GM18873 (cell line): Measurements from ENCODE around the gene SEC11A.
"Not testable (repeated sequence)": the region's sequence is repeated elsewhere in the genome, so short reads cannot be mapped to it uniquely, and the experiment has no call there.

ENCODE experiments used
- ATAC-seq: cut with Tn5 transposase; IDR thresholded peaks from one replicate; pipeline ENCODE4 v1.9.1; 2021; ENCODE audit warnings: mild to moderate bottlenecking, moderate library complexity, moderate number of reproducible peaks; ENCODE audit not compliant: unreplicated experiment, low FRiP score

SEC11A gene

DNA sequence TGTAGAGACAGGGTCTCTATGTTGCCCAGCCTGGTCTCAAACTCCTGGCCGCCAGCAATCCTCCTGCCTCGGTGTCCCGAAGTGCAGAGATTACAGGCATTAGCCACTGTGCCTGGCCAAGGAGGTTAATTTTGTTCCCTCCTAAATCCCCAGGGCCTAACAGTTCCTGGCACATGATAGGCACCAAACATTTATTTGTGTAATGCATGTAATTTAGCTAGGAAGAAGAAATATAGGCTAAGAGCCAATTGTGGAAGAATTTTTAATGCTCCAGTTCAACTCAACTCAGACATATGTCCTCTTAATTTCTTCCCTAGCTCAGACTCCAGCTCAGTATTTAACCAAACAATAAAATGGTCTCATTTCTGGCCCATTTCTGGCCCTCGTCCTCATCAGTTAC is 24.8 kb upstream of the SEC11A start:
- no peak for ATAC-seq

DNA sequence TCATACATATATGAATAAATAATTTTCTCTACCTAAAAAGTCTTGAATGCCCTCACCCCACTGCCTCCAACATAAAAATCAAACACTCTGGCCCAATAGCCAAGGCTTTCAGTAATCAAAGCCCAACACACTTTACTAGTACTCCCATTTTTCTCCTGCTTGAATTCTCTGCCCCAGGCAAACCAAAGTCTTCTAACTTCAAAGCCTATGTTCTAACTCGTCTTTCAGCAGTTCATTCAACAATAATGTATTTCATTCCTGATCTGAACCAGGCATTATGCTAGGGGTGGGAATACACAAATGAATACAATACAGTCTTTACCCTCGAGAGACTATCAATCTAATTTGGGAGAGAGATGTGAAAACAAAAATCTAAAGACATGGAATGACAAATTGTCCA is 21.1 kb upstream of the SEC11A start:
- no peak for ATAC-seq

DNA sequence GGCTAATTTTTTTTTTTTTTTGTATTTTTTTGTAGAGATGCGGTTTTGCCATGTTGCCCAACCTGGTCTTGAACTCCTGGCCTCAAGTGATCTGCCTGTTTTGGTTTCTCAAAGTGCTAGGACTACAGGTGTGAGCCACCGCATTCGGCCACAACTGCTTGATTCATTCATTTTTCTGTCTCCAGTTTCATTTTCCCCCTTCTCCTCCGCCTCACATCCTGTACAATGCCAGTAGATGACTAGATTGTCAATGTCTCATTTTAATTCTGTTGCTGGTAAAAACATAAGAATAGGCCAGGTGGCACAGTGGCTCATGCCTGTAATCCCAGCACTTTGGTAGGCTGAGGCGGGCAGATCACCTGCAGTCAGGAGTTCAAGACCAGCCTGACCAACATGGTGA is 20.4 kb upstream of the SEC11A start:
- no peak for ATAC-seq

DNA sequence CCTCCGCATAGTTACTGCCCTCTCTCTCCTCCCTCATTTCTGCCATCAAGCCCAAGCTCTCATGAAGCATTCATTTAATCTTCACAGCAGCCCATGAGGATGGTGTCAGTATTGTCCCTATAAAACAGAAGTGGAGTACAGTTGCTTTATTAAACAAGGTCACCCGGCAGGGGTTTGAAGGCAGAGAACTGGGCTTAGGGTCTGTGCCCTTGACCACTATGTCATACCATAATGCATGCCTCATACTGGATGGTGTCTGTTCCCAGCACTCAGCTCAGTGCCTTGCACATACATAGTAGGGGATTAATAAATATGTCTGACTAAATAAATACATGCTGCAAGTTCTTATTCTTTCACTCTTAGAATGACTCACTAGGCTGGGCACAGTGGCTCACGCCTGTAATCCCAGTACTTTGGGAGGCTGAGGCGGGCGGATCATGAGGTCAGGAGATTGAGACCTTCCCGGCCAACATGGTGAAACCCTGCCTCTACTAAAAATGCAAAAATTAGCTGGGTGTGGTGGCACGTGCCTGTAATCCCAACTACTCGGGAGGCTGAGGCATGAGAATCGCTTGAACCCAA is 19.6 kb upstream of the SEC11A start:
- peak; percentile 24 for ATAC-seq

DNA sequence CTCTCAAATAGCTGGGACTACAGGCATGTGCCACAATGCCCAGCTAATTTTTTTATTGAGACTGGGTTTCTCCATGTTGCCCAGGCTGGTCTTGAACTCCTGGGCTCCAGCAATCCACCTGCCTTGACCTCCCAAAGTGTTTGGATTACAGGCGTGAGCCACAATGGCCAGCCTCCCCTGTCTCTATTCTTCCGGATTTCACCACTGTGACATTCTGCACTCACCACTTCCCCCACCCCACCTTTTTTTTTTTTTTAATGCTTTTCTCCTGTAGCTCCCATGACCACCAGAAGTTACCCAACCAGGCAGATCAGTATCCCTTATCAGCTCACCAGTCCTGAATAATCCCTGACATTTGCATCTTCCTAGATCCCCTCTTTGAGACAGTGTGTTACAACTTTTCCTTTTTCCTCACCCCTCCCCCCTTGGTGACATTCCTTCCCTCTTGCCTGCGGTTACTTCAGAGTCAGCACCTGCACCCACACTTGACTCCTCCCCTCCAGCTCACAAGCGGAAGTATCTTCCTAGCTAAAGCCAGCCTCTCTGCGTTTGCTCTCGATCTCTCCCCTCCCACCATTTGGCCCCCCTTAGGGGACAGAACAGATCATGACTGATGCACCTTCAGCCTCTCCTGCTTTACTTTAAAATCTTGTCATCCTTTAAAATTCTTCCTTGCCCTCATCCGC is 19.0 kb upstream of the SEC11A start:
- ATAC-seq = peak; percentile 62

DNA sequence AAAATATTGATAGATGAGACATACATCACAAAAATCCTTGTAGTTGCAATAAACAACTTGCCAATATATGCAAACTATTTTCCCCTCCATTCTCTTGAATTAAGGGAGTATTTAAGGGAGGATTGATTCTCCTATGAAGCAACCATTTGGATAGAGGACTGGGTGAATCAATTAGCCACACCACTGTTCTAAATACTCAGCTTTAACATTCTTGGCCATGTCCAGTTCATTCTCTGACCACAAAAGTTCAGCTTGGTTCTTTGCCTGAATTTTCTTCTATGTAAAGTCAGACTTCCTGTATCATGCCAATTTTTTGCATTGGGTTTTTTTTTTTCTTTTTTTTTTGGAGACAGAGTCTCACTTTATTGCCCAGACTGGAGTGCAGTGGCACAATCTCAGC is 15.8 kb upstream of the SEC11A start:
- no peak for ATAC-seq

DNA sequence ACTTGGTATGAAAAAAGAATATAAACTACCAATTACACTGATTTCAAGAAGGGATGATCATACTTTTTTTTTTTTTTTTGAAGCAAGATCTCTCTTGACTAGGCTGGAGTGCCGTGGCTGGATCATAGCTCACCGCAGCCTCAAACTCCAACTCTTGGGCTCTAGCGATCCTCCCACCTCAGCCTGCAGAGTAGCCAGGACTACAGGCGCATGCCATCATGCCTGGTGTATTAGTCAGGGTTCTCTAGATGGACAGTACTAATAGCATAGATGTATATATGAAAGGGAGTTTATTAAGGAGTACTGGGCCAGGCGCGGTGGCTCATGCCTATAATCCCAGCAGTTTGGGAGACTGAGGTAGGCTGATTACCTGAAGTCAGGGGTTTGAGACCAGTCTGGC is 11.5 kb upstream of the SEC11A start:
- no peak for ATAC-seq

DNA sequence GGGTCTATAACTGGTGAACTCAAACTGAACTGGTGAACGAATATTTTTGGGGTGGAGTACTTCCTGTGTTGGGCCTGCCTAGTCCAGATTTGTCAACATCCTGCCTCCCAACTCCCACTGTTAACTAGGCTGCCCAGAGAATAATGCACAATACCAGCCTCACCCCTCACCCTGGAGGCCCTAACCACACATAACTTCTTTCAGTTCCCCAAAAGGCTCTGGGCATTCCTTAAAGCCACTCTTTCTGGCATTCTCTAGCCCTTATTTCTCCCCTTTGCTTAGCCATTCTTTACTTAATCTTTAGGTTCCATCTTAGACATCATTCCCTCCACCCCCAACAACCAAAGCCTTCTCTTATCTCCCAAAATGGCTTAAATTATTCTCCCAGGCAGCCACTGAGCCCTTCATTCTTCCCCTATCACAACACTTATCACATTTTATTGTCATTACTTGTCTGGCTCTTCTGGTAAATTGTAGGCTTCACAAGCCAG is 9.1 kb upstream of the SEC11A start:
- ATAC-seq = no peak

DNA sequence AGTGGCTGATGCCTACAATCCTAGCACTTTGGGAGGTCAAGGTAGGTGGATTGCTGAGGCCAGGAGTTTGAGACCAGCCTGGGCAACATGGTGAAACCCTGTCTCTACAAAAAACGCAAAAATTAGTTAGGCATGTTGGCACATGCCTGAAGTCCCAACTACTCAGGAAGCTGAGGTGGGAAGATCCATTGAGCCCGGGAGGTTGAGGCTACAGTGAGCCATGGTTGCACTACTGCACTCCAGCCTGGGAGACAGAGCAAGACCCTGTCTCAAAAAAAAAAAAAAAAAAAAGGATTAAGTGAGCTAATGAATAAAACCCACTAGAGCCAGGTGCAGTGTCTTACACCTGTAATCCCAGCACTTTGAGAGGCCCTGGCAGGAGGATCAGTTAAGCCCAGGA is 6.7 kb upstream of the SEC11A start:
- ATAC-seq = no peak

DNA sequence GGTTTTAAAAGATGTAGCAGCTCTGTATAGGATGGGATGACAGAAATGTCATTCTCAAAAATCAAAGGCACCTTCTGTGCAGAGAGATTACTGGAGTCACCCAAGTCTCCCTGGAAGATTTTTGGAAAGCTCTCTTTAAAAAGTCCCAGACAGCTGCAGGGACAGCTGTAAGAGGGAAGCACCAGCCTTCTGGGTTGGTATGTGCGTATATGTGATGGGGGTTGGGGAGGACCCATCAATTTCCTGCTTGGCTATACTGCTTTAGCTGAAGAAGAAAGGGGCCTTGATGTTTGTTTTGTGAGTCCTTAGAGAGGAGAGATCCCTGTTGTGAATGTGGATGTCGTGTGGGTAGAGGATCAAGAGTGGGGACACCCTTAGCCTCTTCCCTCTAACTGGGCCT is 5.4 kb upstream of the SEC11A start:
- ATAC-seq = no peak

DNA sequence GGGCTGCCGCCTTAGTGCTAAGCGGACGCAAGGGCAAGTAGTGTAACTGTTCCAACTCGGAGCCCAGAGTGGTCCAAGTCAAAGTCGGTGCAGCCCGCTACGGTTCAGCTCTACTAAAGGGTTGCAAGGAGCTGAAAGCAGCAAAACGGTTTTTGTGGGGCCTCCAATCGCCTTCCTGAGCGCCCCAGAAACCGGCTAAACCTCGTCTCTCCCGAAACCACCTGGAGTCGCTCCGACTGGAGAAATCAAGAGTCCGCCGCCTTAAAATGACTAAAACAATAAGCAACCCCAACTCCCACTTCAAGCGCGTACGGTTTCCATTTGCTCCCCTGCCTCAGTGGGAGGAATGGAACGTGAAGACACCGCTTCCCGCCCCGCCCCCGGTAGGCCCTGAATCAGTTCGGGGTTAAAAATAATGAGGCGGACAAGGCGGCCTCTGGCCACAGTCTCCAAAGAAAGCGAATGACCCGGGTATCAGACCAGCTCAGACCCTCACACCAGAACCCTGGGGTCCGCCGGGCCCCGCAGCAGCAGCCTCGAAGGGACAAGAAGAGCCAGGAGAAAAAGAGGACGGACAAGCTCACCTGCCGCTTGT is 401 bp downstream of the SEC11A start:
- no peak for ATAC-seq

DNA sequence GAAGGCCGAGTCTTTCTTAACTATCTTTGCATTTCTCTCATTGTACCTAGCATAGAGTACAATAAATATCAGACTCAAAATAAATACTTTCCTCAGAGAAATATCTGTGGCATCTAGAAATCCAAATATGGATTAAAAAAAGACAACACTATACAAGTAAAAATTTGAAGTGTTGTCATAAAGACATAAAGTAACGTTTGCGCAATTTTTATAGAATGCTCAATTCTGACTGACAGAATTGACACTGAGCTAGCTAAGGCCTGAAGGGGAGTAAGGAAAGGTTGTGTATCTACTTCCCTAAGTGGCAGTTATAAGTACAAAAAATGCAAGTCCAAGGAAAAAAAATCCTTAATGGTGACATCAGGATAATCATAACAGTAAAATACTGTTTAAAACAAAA is 1.1 kb downstream of the SEC11A start:
- ATAC-seq = no peak

DNA sequence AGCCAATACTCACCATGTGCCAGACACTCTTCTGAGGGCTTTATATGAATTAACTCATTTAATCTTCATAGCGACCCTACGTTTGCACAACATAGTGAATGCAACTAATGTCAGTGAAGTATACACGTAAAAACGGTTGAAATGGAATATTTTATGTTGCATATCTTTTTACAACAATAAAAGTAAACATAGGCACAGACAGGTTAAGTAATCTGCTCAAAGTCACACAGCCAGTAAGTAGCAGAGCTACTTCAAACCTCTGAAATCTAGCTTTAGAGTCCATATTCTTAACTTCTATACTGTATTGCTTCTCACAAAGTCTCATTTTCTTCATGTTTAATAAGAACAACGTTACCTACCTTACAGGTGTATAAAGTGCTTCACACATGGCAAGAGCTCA is 1.6 kb downstream of the SEC11A start:
- ATAC-seq = no peak

DNA sequence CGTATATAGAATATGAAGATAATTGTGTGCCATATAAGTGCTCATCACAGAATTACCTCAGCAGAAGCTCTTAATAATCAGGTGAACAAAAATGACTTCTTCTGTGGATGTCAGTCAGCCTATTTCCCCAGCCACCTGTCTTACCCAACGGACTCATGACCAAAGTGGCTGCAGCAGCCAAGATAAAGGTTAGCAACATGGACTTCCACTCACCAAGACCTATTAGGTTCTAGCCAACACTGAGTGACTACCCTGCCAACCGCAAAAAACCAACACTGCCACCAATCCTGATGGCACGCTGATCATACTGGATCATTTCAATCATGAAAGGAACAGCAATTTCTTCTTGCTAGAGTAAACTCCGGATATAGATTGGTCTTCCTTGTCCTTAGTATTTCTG is 12.1 kb downstream of the SEC11A start:
- ATAC-seq = no peak

DNA sequence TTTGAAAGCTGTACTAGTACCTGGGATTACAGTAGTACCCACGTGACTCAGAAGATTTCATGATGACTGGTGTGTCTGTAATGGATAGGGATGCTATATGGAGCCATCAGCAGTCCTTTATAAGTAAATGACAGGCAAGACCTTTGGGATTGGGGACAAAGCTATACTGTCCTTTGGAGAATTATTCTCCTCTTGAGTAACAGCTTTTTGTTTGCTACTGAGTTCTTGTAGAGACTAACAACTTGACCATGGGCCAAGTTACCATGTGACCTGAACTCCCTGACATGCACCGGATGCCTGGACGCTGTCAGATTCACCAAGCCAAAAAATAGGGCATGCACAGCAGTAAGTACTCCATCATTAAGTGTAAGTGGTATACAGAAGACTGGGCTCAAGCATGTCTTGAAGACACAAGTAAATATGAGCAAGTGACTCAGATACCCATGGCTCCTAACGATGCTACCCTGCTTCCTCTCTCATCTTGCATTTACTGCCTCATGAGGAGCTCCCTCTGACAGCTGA is 12.9 kb downstream of the SEC11A start:
- no peak for ATAC-seq

DNA sequence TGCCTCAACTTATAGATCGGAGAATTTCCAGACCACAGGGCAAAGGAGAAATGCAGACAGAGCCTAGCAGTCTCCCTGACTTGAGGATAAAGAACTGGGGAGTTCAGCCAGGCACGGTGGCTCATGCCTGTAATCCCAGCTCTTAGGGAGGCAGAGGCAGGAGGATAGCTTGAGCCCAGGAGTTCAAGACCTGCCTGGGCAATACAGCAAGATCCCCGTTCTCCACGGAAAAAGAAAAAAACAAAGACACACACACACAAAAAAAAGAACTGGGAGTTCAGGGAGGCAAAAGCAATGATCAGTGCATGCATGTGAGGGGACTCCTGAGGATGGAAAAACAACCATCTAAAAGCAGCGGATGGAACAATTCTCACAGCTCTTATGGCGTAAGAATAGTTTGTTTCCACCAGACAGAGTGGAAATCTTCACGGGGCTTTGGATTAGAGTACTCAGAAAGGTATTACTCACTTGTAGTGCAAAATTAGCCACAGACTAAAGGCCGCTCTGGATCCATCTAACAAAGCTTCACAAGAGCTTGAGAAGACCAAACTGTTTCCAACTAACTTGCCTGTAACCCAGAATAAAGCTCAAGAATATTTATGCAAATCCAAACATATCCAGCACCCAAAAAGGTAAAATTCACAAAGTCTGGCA is 16.3 kb downstream of the SEC11A start:
- no peak for ATAC-seq

DNA sequence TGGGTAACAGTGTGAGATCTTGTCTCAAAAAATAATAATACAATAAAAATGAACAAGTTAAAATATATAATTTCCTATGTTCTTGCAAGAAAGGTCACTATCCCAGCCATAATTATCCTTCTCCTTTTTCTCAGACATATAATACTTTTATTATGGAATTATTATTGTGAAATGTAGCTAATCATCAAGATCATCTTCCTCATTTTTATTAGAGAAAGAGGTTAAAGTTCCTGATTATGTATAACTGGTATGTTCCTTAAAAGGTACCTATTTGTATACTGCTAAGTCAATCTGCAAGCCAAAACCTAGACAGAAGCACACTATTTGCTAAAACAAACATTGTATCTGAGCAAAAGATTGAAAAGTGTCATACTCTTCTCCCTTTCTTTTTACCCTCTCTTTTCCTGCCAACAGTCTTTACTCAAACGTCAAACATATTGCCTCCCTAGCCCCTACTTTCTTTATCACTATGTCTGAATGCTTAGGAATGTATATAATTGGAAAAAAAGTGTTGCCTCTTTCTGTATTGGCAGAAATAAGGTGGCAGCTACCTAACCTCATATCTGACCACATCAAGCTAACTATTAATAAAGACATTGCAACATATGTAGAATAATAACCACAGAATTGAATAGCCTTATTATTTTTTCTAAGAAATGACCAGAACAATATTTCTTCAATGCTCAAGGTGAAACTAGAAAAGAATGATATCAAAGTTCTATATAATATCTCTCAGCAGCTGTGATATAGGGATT is 18.5 kb downstream of the SEC11A start:
- ATAC-seq = no peak

DNA sequence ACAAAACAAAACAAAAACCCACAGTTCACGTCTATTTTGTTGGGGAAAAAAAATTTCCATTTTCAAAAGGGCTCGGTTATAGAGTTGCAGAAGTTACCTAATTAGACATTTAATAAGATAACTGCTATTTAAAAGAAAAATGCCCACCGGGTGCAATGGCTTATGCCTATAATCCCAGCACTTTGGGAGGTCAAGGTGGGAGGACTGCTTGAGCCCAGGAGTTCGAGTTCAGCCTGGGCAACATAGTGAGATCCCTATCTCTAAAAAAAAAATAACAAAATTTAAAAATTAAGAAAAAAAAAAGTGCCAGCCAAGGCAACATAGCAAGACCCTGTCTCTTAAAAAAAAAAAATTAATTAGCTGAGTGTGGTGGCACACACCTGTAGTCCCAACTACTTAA is 19.2 kb downstream of the SEC11A start:
- no peak for ATAC-seq

DNA sequence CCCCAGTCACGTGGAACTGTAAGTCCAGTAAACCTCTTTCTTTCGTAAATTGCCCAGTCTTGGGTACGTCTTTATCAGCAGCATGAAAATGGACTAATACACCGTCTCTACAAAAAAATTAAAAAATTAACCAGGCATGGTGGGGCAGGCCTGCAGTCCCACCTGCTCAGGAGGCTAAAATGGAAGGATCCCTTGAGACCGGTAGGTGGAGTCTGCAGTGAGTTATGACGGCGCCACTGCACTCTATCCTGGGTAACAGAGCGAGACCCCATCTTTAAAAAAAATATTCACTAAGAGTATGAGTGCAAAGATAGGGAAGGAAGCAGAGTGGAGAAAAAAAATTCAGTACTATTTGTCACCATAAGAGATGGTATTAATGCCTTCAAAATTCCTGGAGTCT is 25.6 kb downstream of the SEC11A start:
- no peak for ATAC-seq

DNA sequence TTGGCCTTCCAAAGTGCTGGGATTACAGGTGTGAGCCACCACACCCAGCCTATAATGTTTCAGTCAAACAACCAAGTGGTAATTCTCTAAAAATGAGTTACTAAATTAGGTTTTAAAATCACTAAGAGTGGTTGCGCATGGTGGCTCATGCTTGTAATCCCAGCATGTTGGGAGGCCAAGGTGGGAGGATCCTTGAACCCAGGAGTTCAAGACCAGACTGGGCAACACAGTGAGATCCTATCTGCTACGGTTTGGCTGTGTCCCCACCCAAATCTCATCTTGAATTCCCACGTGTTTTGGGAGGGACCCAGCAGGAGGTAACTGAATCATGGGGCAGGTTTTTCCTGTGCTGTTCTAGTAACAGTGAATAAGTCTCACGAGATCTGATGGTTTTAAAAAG is 26.1 kb downstream of the SEC11A start:
- ATAC-seq = no peak

DNA sequence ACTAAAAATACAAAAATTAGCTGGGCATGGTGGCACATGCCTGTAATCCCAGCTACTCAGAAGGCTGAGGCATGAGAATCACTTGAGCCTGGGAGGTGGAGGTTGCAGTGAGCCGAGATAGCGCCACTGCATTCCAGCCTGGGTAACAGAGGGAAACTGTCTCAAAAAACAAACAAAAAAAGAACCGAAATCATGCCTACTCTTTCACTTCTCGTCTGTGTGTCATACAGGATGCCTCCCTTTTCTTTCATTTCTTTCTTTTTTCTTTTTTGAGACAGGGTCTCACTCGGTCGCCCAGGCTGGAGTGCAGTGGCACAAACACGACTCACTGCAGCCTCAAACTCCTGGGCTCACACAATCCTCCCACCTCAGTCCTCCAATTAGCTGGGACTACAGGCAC is 29.5 kb downstream of the SEC11A start:
- not testable (repeated sequence) for ATAC-seq
